GM12878 (cell line): Measurements from ENCODE around the gene GMIP.

Experiments used
- ASH2L ChIP-seq: fragments of 300-600, 200-600 bp; sonication (generic); IDR thresholded peaks from 2 replicates; pipeline ENCODE4 v1.6.1; 2017; ENCODE audit warnings: low read depth, mild to moderate bottlenecking, borderline replicate concordance
- BHLHE40 ChIP-seq, 2 experiments: fragments of 450-650 bp in 1 of 2; IDR thresholded peaks; 2 replicates each; pipeline ENCODE4 v1.6.1; 2011 to 2017; ENCODE audit warnings: low read depth in 2 of 2, borderline replicate concordance in 1 of 2, improper control_type of control experiment in 1 of 2, low read length in 1 of 2, mild to moderate bottlenecking in 1 of 2
- GABPA ChIP-seq: IDR thresholded peaks from 2 replicates; pipeline ENCODE4 v1.6.1; 2014; ENCODE audit warnings: antibody characterized with exemption, low read depth, mild to moderate bottlenecking, inconsistent platforms
- HCFC1 ChIP-seq: fragments of 150-350 bp; IDR thresholded peaks from 2 replicates; pipeline ENCODE4 v1.6.1; 2014; ENCODE audit warnings: low read length
- KAT2A ChIP-seq: conservative IDR thresholded peaks from 2 replicates; pipeline ENCODE4 v1.6.1; 2011; ENCODE audit warnings: low read depth, low read length; ENCODE audit not compliant: control insufficient read depth
- POLR2A ChIP-seq: IDR thresholded peaks from 2 replicates; pipeline ENCODE4 v1.6.1; 2011; ENCODE audit warnings: low read depth, mild to moderate bottlenecking, low read length
- POLR2AphosphoS5 ChIP-seq: IDR thresholded peaks from 2 replicates; pipeline ENCODE4 v1.6.1; 2011; ENCODE audit warnings: mild to moderate bottlenecking, low read length, inconsistent platforms
- SRF ChIP-seq, 2 experiments: IDR thresholded peaks; 2 replicates each; pipeline ENCODE4 v1.6.1; 2011; ENCODE audit warnings: low read depth in 2 of 2, low read length in 2 of 2, mild to moderate bottlenecking in 1 of 2, moderate library complexity in 1 of 2
- ZNF217 ChIP-seq: fragments of 450-650 bp; IDR thresholded peaks from 2 replicates; pipeline ENCODE4 v1.6.1; 2017; ENCODE audit warnings: antibody characterized with exemption, mild to moderate bottlenecking
- TF ChIP-seq, protein P1 (sequence below), 3 experiments: IDR thresholded peaks in 2 of 3; conservative IDR thresholded peaks in 1 of 3; 2 replicates each; pipeline ENCODE4 v1.5.1; 2011; ENCODE audit warnings: low read depth in 3 of 3, low read length in 3 of 3, mild to moderate bottlenecking in 3 of 3, control low read depth in 2 of 3, moderate library complexity in 2 of 3, inconsistent platforms in 1 of 3, mixed read lengths in 1 of 3; ENCODE audit not compliant: control insufficient read depth in 2 of 3, insufficient read depth in 1 of 3; ENCODE audit errors: extremely low read depth in 1 of 3
- TF ChIP-seq, protein P2 (sequence below): fragments of 450-650 bp; formaldehyde crosslinking; IDR thresholded peaks from 2 replicates; pipeline ENCODE4 v1.4.0; 2020; ENCODE audit warnings: mild to moderate bottlenecking, moderate library complexity
- TF ChIP-seq, protein P3 (sequence below): IDR thresholded peaks from 2 replicates; pipeline ENCODE4 v1.6.1; 2012; ENCODE audit warnings: low read depth, low read length, improper control_type of control experiment
- TF ChIP-seq, protein P4 (sequence below): fragments of 450-650 bp; formaldehyde crosslinking; IDR thresholded peaks from 2 replicates; pipeline ENCODE4 v1.5.0; 2022; ENCODE audit warnings: mild to moderate bottlenecking, missing genetic modification characterization

DNA sequence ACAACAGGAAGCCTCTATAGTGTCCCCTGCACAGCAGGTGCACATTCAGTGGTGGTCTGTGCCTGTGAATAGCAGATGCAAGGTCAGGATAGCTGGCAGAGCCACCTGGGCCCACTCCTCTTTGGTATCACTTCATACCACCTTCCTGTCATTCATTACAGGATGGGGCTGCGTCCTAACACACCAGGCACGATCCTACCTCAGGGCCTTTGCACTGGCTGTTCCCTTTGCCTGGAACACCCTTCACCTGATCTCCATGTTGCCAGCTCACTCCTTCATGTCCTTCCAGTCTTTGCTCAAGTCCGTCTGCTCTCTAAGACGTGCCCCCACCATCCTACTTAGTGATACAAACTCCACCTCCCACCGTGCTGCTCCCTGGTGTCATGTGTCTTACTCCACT is 10.8 kb downstream of the GMIP start:
- TF ChIP-seq GABPA (no peak), BHLHE40 (IDR thresholded peaks at IDR 0.05; ENCODE audit: borderline replicate concordance in 1 of 2, low read depth in 2 of 2, low read length in 1 of 2) (no peak), POLR2A (0 out of 2 replicates have a peak, but pooled peaks have one; percentile 36), POLR2AphosphoS5 (no peak), ASH2L (no peak), SRF (IDR thresholded peaks at IDR 0.05; ENCODE audit: low read depth in 2 of 2, low read length in 2 of 2) (no peak), HCFC1 (no peak), ZNF217 (no peak), KAT2A (no peak)
- TF ChIP-seq, protein P1, sequence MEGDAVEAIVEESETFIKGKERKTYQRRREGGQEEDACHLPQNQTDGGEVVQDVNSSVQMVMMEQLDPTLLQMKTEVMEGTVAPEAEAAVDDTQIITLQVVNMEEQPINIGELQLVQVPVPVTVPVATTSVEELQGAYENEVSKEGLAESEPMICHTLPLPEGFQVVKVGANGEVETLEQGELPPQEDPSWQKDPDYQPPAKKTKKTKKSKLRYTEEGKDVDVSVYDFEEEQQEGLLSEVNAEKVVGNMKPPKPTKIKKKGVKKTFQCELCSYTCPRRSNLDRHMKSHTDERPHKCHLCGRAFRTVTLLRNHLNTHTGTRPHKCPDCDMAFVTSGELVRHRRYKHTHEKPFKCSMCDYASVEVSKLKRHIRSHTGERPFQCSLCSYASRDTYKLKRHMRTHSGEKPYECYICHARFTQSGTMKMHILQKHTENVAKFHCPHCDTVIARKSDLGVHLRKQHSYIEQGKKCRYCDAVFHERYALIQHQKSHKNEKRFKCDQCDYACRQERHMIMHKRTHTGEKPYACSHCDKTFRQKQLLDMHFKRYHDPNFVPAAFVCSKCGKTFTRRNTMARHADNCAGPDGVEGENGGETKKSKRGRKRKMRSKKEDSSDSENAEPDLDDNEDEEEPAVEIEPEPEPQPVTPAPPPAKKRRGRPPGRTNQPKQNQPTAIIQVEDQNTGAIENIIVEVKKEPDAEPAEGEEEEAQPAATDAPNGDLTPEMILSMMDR (IDR thresholded peaks at IDR 0.05 in 2 of 3, conservative IDR thresholded peaks at IDR 0.05 in 1 of 3; ENCODE audit: control insufficient read depth in 2 of 3, extremely low read depth in 1 of 3, insufficient read depth in 1 of 3, low read depth in 3 of 3, low read length in 3 of 3), result no peak
- TF ChIP-seq, protein P2, sequence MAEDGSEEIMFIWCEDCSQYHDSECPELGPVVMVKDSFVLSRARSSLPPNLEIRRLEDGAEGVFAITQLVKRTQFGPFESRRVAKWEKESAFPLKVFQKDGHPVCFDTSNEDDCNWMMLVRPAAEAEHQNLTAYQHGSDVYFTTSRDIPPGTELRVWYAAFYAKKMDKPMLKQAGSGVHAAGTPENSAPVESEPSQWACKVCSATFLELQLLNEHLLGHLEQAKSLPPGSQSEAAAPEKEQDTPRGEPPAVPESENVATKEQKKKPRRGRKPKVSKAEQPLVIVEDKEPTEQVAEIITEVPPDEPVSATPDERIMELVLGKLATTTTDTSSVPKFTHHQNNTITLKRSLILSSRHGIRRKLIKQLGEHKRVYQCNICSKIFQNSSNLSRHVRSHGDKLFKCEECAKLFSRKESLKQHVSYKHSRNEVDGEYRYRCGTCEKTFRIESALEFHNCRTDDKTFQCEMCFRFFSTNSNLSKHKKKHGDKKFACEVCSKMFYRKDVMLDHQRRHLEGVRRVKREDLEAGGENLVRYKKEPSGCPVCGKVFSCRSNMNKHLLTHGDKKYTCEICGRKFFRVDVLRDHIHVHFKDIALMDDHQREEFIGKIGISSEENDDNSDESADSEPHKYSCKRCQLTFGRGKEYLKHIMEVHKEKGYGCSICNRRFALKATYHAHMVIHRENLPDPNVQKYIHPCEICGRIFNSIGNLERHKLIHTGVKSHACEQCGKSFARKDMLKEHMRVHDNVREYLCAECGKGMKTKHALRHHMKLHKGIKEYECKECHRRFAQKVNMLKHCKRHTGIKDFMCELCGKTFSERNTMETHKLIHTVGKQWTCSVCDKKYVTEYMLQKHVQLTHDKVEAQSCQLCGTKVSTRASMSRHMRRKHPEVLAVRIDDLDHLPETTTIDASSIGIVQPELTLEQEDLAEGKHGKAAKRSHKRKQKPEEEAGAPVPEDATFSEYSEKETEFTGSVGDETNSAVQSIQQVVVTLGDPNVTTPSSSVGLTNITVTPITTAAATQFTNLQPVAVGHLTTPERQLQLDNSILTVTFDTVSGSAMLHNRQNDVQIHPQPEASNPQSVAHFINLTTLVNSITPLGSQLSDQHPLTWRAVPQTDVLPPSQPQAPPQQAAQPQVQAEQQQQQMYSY, result no peak
- TF ChIP-seq, protein P3, sequence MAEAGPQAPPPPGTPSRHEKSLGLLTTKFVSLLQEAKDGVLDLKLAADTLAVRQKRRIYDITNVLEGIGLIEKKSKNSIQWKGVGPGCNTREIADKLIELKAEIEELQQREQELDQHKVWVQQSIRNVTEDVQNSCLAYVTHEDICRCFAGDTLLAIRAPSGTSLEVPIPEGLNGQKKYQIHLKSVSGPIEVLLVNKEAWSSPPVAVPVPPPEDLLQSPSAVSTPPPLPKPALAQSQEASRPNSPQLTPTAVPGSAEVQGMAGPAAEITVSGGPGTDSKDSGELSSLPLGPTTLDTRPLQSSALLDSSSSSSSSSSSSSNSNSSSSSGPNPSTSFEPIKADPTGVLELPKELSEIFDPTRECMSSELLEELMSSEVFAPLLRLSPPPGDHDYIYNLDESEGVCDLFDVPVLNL, result no peak
- TF ChIP-seq, protein P4, sequence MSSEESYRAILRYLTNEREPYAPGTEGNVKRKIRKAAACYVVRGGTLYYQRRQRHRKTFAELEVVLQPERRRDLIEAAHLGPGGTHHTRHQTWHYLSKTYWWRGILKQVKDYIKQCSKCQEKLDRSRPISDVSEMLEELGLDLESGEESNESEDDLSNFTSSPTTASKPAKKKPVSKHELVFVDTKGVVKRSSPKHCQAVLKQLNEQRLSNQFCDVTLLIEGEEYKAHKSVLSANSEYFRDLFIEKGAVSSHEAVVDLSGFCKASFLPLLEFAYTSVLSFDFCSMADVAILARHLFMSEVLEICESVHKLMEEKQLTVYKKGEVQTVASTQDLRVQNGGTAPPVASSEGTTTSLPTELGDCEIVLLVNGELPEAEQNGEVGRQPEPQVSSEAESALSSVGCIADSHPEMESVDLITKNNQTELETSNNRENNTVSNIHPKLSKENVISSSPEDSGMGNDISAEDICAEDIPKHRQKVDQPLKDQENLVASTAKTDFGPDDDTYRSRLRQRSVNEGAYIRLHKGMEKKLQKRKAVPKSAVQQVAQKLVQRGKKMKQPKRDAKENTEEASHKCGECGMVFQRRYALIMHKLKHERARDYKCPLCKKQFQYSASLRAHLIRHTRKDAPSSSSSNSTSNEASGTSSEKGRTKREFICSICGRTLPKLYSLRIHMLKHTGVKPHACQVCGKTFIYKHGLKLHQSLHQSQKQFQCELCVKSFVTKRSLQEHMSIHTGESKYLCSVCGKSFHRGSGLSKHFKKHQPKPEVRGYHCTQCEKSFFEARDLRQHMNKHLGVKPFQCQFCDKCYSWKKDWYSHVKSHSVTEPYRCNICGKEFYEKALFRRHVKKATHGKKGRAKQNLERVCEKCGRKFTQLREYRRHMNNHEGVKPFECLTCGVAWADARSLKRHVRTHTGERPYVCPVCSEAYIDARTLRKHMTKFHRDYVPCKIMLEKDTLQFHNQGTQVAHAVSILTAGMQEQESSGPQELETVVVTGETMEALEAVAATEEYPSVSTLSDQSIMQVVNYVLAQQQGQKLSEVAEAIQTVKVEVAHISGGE (CRISPR knock-in tag), result no peak
